SIG-M5 treated with dmso at 0.1 percent for 504 hours (cell line): Measurements from ENCODE around the gene CTTN.
"Not testable (repeated sequence)": the region's sequence is repeated elsewhere in the genome, so short reads cannot be mapped to it uniquely, and the experiment has no call there.

Experiments used
- DNase-seq: peaks from one replicate; lab custom pipeline; 2025; ENCODE audit not compliant: unreplicated experiment; lab: John Stamatoyannopoulos, UW

Gene CTTN

DNA sequence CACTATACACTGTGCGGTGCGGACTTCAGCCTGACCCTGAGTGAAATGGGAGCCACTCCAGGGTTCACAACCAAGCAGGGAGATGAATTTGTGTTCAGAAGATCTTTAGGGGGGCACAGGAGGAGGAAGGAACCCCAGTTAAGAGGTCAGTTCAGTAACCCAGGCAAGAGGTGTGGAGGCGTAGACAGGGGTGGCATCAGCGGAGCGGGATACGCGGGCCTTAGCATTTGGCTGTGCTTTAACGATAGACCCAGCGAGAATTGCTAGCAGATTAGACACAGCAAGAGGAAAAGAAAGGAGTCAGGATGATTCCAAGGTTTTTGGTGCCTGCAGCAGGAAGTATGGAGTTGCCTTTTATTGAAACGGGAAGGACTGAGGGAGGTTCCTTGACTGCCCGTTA lies 46.8 kb downstream of the CTTN start:
- no peak for DNase-seq

DNA sequence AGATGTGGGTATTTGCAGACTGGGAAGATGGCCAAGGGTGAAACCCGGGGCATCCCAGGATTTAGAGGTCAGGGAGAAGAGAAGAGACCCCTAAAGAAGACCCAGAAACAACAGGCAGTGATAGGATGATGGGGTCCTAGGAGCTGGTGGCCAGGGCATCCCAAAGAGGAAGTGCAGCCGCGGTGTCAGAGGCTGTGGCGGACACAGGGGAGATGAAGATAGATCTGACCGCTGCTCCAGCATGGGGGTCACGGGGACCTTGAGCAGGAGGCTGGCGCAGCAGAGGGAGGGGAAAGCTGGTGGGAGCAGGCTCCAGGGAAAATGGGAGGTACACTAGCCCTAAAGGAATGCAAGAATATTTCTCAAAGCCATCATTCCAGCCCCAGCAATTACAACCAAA lies 47.3 kb downstream of the CTTN start:
- DNase-seq, result no peak

DNA sequence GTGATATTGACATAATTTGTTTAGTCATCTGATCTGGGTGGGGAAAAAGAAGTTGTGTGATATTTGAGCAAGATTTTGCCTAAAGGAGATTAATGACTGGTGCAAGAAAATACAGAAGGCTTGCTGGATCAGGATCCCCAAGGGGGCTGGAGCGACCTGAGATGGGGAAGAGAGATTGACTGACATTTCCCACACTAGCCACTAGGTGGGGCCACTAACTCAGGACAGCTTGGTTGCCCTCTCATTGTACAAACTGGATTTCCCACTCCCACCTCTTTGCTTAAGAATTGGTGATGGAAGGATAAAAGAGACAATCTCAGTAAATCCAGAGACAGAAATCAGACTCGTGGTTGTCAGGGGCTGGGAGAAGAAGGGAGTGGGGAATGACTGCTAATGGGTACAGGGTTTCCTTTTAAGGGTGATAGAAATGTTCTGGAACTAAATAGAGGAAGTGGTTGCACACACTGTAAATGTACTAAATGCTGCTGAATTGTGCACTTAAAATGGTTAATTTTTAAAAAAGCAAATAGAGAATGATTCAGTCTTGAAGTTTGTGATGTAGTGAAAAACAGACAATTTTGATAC lies 50.7 kb downstream of the CTTN start:
- no peak for DNase-seq

DNA sequence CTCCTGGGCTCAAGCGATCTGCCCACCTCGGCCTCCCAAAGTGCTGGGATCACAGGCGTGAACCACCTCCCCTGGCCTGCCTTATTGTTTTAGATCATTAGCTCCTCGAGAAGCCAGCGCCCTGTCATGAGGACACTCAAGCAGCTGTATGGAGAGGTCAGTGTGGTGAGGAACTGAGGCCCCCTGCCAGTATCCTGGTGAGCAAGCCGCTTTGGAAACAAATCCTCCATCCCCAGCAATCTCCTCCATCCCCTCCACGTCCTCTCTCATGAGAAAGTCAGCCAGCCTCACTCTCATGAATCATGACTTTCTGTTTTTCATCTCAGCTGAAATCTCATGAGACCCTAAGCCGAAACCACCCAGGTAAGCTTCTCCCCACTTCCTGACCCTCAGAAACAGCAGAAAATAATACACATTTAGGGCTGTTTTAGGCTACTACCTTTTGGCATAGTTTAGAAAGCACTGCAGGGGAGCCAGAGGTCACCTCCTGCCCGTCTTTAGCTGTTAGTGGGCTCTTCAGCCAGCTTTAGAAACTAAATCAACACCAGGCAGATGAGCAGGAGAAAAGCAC lies 56.0 kb downstream of the CTTN start:
- no peak for DNase-seq

DNA sequence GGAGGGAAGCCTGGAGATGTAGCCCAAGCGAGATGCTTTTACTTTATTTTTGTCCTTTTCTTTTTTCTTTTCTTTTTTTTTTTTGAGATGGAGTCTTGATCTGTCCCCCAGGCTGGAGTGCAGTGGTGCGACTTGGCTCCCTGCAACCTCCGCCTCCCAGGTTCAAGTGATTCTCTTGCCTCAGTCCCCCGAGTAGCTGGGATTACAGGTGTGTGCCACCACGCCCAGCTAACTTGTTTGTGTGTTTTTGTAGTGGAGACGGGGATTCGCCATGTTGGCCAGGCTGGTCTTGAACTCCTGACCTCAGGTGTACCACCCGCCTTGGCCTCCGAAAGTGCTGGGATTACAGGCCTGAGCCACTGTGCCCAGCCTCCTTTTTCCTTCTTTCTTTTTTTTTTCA lies 56.5 kb downstream of the CTTN start:
- DNase-seq, result not testable (repeated sequence)

DNA sequence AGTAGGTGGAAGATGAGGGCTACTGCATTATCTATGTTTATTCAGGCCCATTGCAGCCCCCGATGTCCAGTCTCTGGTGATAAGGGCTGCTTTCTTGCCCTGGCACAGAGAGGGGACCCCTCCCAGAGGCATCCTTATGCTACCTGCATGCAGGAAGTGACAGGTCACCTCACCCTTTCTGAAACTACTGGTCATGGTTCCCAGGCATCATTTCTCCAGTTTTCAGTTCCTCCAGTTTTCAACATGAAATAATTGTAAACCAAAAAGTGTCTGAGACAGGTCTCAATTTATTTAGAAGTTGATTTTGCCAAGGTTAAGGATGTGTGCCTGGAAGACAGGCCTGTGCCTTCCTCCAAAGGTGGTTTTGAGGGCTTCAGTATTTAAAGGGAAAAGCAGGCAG lies 57.0 kb downstream of the CTTN start:
- DNase-seq, result no peak

DNA sequence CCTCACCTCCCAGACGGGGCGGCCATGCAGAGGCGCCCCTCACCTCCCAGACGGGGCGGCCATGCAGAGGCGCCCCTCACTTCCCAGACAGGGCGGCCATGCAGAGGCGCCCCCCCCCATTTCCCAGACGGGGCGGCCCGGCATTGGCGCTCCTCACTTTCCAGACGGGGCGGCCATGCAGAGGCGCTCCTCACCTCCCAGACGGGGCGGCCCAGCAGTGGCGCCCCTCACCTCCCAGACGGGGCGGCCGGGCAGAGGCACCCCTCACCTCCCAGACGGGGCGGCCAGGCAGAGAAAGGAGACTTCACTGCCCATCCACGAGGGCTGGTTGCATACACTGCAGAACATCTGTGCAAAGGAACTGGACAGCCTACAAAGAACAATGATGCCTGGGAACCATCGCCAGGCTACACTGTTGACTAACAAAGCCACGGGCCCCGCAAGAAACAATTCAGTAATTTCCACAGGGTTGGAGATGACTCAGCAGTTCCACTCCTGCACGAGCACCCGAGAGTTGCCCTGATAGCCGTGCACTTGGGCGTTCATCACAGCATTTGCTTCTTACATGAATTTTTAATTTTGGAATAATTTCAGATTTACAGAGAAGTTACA lies 58.7 kb downstream of the CTTN start:
- DNase-seq, result no peak

DNA sequence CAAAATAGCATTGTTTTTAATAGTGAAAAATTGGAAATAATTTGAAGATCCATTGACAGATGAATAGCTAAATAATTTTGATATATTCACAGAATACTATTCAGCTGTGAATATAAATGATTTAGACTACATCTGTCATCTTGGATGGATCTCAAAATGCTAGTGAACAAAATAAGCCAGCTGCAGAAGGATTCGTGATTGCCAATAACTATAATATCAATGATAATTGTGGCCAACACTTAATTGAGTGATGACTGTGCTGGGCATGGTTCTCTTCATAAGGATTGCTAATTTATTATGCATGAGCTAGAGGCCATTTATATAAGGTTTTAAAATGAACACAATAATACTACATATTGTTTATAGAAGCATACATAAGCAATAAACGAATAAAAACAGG lies 60.4 kb downstream of the CTTN start:
- no peak for DNase-seq

DNA sequence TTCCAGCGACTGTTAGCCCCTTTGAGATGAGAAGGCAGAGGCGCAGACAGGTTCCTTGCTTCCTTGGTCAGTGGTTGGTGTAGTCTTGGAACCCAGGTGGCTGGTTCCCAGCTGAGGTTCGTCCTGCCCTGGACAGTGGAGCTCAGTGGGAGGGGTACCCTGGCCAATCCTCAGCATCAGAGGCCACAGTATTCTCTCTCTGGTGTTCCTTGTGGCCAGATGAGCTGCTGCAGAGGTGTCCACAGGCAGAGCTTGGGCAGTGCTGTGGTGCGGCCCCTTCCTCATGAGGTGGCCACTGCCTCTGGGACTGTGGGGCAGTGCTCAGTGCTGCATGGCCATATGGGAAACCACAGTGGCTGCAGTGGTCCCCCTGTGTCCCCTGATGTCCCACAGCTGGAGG lies 61.8 kb downstream of the CTTN start:
- DNase-seq, result no peak

DNA sequence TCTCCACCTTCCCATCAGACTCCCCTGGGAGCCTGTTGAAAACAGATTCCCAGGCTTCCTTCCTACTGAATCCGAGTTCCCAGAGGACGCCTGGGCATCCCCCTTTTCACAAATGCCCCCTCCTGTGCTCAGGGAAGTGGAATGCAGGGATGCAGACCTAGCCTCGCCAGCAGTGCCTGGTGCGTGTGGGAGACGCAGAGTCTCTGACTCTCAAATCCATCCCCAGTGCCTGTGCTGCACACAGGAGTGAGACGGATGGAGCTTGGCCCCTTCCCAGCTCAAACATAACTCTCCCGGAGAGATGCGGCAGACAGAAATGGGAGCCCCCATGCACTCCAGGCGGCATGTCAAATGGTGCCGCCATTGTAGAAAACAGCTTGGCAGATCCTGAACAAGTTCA lies 62.6 kb downstream of the CTTN start:
- no peak for DNase-seq

DNA sequence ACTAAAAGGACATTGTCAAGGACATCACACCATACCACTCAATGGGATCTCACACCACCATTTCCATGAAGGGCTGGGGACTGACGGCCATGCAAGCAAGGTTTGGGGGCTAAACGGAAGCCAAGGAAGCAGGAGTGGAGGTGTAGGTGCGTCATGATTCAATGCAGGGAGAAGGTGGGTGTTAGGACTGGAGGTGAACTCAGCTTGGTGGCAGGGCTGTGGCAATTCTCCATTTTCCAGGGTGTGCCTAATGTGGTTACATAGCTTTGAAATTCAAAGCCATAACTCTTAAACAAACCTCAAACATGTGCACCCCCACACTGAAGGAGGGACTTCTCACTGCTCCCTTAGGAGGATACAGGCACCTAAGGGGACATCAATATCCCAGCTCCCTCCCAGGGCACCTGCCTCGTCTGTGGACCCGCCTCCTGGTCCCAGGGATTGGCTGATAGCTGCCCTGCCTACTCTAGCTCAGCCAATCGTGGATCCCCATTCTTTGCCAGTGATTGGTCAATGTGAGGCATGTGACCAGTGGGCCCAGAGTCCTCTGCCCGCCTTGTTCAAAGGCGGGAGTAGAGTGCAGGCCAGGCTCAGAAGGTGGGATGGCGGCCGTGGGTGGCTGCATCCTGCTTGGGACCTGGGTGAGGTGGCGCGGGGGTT lies 64.6 kb downstream of the CTTN start:
- no peak for DNase-seq

DNA sequence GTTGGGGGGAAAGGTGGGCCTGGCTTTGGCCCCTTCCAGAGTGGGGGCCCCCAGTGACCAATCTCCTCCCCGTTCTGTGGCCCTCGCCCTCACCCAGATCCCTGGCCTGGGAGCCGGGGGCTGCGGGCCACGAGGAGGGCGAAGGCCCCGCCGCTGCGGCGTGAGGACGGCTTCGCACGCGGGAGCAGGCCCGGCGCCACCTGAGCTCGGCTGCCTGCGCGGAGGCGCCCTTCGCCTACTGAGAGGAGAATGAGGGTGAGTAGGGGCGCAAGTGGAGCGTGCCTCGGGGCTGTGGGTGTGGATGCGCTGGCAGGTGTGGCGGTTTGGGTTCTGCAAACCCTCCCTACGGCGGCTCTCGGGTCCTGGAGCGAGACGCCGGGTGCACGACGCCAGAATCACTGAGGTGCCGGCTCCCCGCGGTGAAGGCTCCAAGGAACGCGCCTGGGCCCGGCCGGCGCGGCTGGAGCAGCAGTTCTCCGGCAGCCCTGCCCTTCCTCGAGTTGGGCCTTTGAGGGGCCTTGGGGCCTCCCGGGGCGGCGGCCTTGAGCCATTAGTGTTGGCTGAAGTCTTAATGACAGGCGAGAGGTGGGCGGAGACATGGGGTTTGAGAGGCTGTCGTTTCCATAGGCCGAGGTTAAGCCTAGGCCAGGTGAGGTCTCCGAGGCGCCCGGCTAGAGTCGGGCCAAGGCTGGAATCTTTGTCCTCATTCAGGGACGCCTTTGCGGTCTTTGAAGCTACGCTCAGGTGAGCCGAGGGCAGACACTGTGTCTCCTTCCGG lies 65.3 kb downstream of the CTTN start:
- no peak for DNase-seq

DNA sequence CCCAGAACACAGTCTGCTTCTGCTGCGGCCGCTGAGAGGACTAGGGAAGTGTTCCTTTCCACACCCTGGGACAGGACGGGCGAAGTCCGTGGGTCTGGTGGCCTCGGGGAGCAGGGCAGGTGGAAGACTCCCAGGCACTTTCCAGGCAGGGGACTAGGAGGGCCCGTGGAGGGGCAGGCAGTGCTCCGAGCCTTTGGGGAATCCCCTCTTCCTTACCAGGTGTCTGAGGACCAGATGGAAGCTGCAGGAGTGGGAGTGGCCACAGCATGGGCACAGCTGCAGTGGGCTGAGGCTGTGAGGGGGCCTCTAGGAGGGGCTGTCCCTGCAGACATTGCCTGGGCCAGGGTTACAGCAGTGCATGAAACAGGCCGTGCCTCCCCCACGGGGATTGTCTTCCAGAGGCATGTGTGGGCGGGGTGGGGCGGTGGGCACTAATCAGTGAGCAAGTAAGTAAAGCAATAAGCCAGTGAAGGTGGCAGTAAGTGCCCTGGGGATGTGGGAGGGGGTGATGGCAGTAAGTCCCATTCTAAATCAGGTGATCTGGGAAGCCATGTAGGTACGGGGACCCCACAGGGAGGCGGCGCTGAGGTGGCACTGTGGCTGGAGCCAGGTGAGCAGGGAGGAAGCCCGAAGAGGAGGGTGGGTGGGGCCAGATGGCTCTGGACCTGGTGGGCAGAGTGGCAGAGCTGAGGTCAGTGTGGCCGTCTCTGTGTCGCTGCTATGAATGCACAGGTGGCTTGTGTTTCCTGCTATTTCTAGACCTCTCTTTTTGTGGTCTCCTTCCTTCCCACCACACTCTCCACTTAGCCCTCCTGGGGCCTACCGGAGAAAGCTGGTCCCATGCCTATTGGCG lies 66.4 kb downstream of the CTTN start:
- no peak for DNase-seq

DNA sequence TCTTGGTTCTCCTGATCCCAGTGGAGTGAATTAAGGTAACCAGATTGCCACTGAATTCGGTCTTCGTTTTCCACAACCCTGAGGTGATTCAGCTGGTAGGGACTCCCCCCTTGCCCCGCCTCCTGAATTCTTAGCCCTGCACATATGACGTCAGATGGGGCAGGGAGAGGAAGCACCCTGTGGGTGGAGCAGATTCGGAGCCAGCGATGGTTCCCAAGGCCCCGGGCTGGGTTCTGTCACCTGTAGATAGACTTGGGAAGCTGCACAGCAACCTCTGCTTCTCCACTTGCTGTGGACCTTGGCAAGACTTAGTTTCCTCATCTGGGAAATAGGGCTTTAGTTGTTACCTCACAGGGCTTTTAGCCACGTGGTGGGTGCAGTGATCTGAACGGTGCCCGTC lies 67.8 kb downstream of the CTTN start:
- no peak for DNase-seq

DNA sequence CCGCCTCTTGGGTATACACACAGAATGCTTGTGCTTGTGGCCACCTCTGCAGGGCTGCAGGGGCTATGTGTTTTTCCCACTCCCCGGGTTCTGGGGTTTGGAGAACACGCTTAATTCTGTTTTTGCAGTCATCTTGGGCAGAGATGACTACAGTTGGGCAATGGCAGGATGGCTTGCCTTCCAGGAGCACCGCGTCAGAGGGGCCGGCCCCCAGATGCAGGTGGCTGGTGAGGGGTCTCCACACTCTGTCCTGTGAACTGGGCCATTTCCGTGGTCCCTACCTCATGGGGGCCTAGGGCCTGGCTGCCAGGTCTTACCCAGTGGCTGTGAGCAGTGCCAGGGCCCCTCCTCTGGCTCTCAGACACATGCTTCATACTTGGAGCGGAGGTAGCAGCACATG lies 68.3 kb downstream of the CTTN start:
- no peak for DNase-seq

DNA sequence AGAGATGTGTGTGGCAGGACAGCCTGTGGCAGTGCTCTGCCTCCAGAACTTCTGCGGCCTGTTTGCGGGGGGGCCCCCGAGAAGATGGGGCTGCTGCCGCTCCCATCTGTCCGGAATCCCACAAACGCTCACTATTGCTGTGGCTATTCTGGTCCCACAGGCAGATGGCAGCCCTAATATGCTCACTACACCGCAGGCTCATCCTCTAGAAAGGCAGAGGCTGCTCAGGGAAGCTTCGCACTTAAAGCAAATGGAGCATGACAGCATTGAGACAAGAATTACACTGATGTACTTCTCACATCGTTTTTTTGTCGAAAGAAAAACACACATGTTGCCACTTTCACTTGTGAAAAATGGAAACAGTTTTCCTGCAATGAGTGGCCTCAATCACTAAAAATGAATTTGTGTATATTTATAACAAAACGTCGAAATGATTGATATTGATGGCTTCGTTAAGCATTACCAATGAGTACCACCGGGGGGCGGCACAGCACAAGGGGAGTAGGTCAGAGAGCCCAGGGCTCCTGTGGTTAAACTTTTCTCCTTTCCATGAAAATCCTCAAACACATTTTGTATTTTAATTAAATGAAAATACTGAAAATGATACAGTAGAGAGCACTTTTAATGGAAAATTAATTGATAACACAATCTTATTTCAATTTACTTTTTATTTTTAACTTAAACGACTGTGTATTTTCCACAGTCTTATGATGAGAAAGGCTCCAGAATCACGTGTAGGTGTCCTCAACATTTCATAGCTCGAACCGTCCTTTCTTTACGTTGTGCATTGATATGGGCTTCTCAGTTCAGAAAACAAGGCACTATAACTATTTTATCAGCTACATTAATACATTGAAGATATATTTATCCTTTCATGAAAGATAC lies 69.1 kb downstream of the CTTN start:
- peak; percentile 20 for DNase-seq

DNA sequence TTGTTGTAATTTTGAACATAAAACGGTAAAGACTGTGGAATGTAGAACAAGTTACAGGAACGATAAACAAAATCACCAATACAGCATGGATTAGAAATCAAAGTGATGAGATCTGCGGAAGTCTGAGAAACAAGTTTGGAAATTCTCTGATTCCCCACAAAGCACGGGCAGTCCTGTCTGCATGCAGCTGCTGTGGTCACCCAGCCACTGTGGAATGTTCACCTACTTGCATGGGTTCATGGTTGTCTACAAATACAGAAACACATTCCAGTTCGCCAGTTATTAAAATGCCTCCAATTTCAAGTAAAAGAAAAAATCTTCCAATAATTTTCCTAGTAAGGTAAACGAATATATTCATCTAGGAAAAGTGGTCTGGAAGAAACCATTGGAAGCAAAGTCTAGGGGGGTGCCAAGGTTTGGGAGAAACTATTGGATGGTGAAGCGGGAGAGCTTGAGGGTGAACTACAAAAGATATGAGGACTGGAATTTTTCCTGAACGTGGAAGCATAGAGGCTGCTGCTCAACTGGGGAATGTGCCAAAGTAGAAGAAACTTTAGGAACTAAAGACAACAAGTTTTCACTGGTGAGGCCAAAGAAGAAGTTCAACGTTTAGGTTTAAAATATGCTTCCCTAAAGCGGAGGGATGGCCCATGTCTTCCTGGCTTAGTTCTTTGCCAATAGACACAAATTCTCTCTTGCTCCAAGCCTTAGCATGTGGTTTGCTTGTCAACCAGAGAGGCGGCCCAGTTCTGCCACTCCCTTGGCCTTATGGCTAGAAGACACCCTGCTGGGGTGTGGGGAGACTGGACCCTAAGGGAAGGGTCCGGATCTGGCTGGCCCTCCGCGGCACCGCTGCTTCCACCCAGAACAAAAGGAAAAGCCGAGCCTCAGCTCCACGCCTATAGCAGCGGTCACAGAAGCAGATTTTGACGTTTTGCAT lies 70.2 kb downstream of the CTTN start:
- no peak for DNase-seq

DNA sequence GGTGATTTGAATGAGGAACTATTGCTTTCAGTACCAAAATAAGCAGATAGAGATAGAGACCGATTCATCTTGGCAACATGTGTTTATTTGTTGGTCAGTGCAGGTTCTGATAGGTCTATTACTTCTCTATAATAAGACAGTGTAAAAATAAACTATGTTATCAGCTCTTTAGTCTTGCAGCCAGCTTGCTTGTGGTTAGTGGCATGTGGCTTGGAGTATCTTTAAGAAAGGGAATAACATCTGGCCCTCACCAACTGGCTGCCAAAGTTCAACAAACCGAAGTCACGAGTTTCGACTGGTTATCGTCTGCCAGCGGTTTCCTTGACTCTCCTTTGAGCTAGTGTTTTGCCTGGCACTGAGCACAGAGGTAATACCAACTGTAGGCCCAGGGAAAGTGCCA lies 71.8 kb downstream of the CTTN start:
- peak; percentile 21 for DNase-seq

DNA sequence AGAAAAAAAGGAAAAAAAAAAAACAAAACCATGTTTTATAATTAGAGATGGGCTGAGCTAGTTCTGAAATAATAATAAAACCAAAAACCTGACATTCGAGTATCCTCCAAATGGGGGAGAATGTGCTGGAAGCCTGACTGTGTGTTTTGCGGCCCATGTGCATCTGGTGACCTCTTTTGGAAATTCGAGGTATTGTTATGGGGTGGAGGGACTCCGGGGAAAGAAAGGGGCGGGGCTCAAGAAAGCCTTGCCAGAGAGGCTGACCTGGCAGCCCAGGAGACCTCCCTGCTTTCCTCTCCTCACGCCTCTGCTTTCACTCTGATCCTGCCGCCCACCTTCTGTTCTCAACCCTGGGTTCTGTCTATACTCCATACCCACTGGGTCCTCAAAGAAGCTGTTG lies 72.9 kb downstream of the CTTN start:
- DNase-seq, result peak; percentile 26
